ENCODE measurements around the gene COG2.
"Not testable (repeated sequence)": the region's sequence is repeated elsewhere in the genome, so short reads cannot be mapped to it uniquely, and the experiment has no call there.

Gene COG2

GRCh38 chr1:230713915-230714764 lies 71.9 kb downstream of the COG2 start, which contains the start of gene AGT:
AGT (minus strand) TSS chr1:230714122; CDS start chr1:230710823, 3,299 bp downstream.
- no peak for DNase-seq (ENCODE audit: low read depth in 1 of 2, low spot score in 1 of 2)

- DNase-seq (ENCODE audit: low read depth in 1 of 2, low spot score in 1 of 2): no peak
Observed at GRCh38 chr1:230715510-230715909, 73.2 kb downstream of the COG2 start.

- not testable (repeated sequence) for DNase-seq (ENCODE audit: low read depth in 1 of 2, low spot score in 1 of 2)
Observed at GRCh38 chr1:230716453-230716852, 74.2 kb downstream of the COG2 start.

GRCh38 chr1:230717251-230717650 lies 75.0 kb downstream of the COG2 start:
- no peak for DNase-seq (ENCODE audit: low read depth in 1 of 2, low spot score in 1 of 2)

- not testable (repeated sequence) for DNase-seq (ENCODE audit: low read depth in 1 of 2, low spot score in 1 of 2)
Observed at GRCh38 chr1:230721849-230722522, 79.7 kb downstream of the COG2 start.

- DNase-seq (ENCODE audit: low read depth in 1 of 2, low spot score in 1 of 2): no peak
Observed at GRCh38 chr1:230725256-230726012, 83.2 kb downstream of the COG2 start.

- no peak for DNase-seq (ENCODE audit: low read depth in 1 of 2, low spot score in 1 of 2)
Observed at GRCh38 chr1:230728710-230729392, 86.6 kb downstream of the COG2 start.

- DNase-seq (ENCODE audit: low read depth in 1 of 2, low spot score in 1 of 2): no peak
Observed at GRCh38 chr1:230730977-230731376, 88.7 kb downstream of the COG2 start.

- DNase-seq (ENCODE audit: low read depth in 1 of 2, low spot score in 1 of 2): no peak
Observed at GRCh38 chr1:230735447-230735846, 93.2 kb downstream of the COG2 start.

GRCh38 chr1:230737622-230738262 lies 95.5 kb downstream of the COG2 start:
- DNase-seq (ENCODE audit: low read depth in 1 of 2, low spot score in 1 of 2): no peak

GRCh38 chr1:230739564-230740290 lies 97.4 kb downstream of the COG2 start:
- DNase-seq (ENCODE audit: low read depth in 1 of 2, low spot score in 1 of 2): no peak

All from activated T-helper 1 cell treated with anti-CD3 and anti-CD28 coated beads, Interleukin-2, amount 50 U/mL, for 16 hours (primary cell).